A549 (cell line): ENCODE results near the gene TTLL9. TPM values are rescaled to one million over a fixed set of nuclear protein-coding genes. Genes with fewer than 3 reads are reported as not detected.

ENCODE experiments used
- ATAC-seq, 2 experiments: fragments of 200-7000 bp in 1 of 2; fragments of >200 bp in 1 of 2; cut with Nextera tagmentation in 1 of 2; cut with Tn5 transposase in 1 of 2; 3 replicates each; pipeline versions ENCODE4 v1.8.0 to v1.9.1; 2018 to 2020; ENCODE audit warnings: mild to moderate bottlenecking in 1 of 2, moderate library complexity in 1 of 2
- CTCF ChIA-PET: fragments of 300-600 bp; sonication (Branson Sonifier 250); formaldehyde crosslinking; extraction: SDS; loops from one replicate; lab custom pipeline; 2021; ENCODE audit warnings: antibody characterized with exemption, inconsistent platforms; lab: Yijun Ruan, JAX
- POLR2A ChIA-PET: fragments of 350-600 bp; formaldehyde crosslinking; extraction: SDS; loops from one replicate; lab custom pipeline; 2021; ENCODE audit warnings: antibody characterized with exemption, inconsistent platforms; lab: Yijun Ruan, JAX
- DNase-seq, 2 experiments: peaks; one replicate each; pipeline versions ENCODE4 v3.0.0 to v3.0.0-alpha.2; 2011 to 2016; ENCODE audit warnings: low read depth in 1 of 2, low spot score in 1 of 2
- FAIRE-seq: peaks from 2 replicates; lab custom pipeline; 2011; peaks lifted over from hg19 to GRCh38; lab: Jason Lieb, UNC
- H3K27ac ChIP-seq, 2 experiments: fragments of >200 bp; sonication (Bioruptor Twin); formaldehyde crosslinking; 3 replicates each; pipeline ENCODE4 v1.5.1; 2016 to 2017
- H3K4me1 ChIP-seq: fragments of >200 bp; sonication (Bioruptor Twin); formaldehyde crosslinking; 3 replicates; pipeline ENCODE4 v1.6.1; 2016
- H3K4me2 ChIP-seq: fragments of >200 bp; sonication (Bioruptor Twin); formaldehyde crosslinking; 3 replicates; pipeline ENCODE4 v1.6.1; 2016
- H3K4me3 ChIP-seq: fragments of >200 bp; sonication (Bioruptor Twin); formaldehyde crosslinking; 3 replicates; pipeline ENCODE4 v1.5.1; 2016
- H3K9me3 ChIP-seq: fragments of >200 bp; sonication (Bioruptor Twin); formaldehyde crosslinking; 3 replicates; pipeline ENCODE4 v1.6.1; 2016
- ATOH8 ChIP-seq: fragments of 250-450 bp; sonication (Bioruptor Pico); IDR thresholded peaks from 2 replicates; pipeline ENCODE4 v1.5.0; 2020; ENCODE audit warnings: low read depth, mild to moderate bottlenecking, moderate library complexity
- CBX2 ChIP-seq: fragments of 200-600 bp; sonication (generic); IDR thresholded peaks from 2 replicates; pipeline ENCODE4 v1.6.1; 2016; ENCODE audit warnings: low read depth, mild to moderate bottlenecking, borderline replicate concordance
- CBX8 ChIP-seq: fragments of 200-600 bp; sonication (generic); IDR thresholded peaks from 2 replicates; pipeline ENCODE4 v1.6.1; 2016
- CEBPB ChIP-seq, 2 experiments: fragments of >200 bp in 1 of 2; sonication (Bioruptor Twin) in 1 of 2; formaldehyde crosslinking in 1 of 2; IDR thresholded peaks; 2 replicates each; pipeline ENCODE4 v1.6.1; 2012 to 2016
- ELK1 ChIP-seq: fragments of 150-350 bp; IDR thresholded peaks from 2 replicates; pipeline ENCODE4 v1.6.1; 2014; ENCODE audit warnings: low read depth, mild to moderate bottlenecking, low read length
- EP300 ChIP-seq, 2 experiments: fragments of >200 bp; sonication (Bioruptor Twin); formaldehyde crosslinking; IDR thresholded peaks; 2 replicates in 1 of 2; 3 replicates in 1 of 2; pipeline ENCODE4 v1.6.1; 2016 to 2017
- ESRRA ChIP-seq: fragments of 150-350 bp; IDR thresholded peaks from 2 replicates; pipeline ENCODE4 v1.6.1; 2014; ENCODE audit warnings: mild to moderate bottlenecking, low read length, borderline replicate concordance
- FOSB ChIP-seq: fragments of 250-450 bp; sonication (Bioruptor Pico); IDR thresholded peaks from 2 replicates; pipeline ENCODE4 v1.5.0; 2020; ENCODE audit warnings: mild to moderate bottlenecking, moderate library complexity
- FOXS1 ChIP-seq: fragments of 250-450 bp; sonication (Bioruptor Pico); IDR thresholded peaks from 2 replicates; pipeline ENCODE4 v1.5.0; 2020; ENCODE audit warnings: mild to moderate bottlenecking, moderate library complexity
- GATA3 ChIP-seq: IDR thresholded peaks from 2 replicates; pipeline ENCODE4 v1.6.1; 2012; ENCODE audit warnings: borderline replicate concordance
- HEYL ChIP-seq: fragments of 250-450 bp; sonication (Bioruptor Pico); IDR thresholded peaks from 2 replicates; pipeline ENCODE4 v1.8.0; 2021; ENCODE audit warnings: mild to moderate bottlenecking, moderate library complexity
- HMGXB4 ChIP-seq: fragments of 250-450 bp; sonication (Bioruptor Pico); IDR thresholded peaks from 2 replicates; pipeline ENCODE4 v1.5.0; 2021; ENCODE audit warnings: mild to moderate bottlenecking, moderate library complexity, borderline replicate concordance
- HOXA7 ChIP-seq: fragments of 250-450 bp; sonication (Bioruptor Pico); IDR thresholded peaks from 2 replicates; pipeline ENCODE4 v1.5.0; 2020; ENCODE audit warnings: mild to moderate bottlenecking, moderate library complexity
- JUN ChIP-seq, 2 experiments: fragments of >200 bp; sonication (Bioruptor Twin); formaldehyde crosslinking; IDR thresholded peaks; 2 replicates in 1 of 2; 3 replicates in 1 of 2; pipeline ENCODE4 v1.6.1; 2016 to 2017
- JUNB ChIP-seq: fragments of >200 bp; sonication (Bioruptor Twin); formaldehyde crosslinking; IDR thresholded peaks from 2 replicates; pipeline ENCODE4 v1.6.1; 2016
- KDM1A ChIP-seq: fragments of 200-600 bp; sonication (generic); IDR thresholded peaks from 2 replicates; pipeline ENCODE4 v1.6.1; 2016; ENCODE audit warnings: low read depth, mild to moderate bottlenecking
- KDM5A ChIP-seq: fragments of 200-600 bp; sonication (generic); IDR thresholded peaks from 2 replicates; pipeline ENCODE4 v1.6.1; 2016; ENCODE audit warnings: antibody characterized with exemption, mild to moderate bottlenecking
- MAFK ChIP-seq: fragments of 450-650 bp; IDR thresholded peaks from 2 replicates; pipeline ENCODE4 v1.6.1; 2014; ENCODE audit not compliant: partially characterized antibody
- NPAS2 ChIP-seq: fragments of 250-450 bp; sonication (Bioruptor Pico); IDR thresholded peaks from 2 replicates; pipeline ENCODE4 v1.8.0; 2022; ENCODE audit warnings: mild to moderate bottlenecking, moderate library complexity, borderline replicate concordance
- PHF8 ChIP-seq: fragments of 200-600 bp; sonication (generic); IDR thresholded peaks from 2 replicates; pipeline ENCODE4 v1.6.1; 2016; ENCODE audit warnings: low read depth, mild to moderate bottlenecking, antibody characterized with exemption, moderate library complexity, borderline replicate concordance
- RARB ChIP-seq: fragments of 250-450 bp; sonication (Bioruptor Pico); IDR thresholded peaks from 2 replicates; pipeline ENCODE4 v1.8.0; 2021; ENCODE audit warnings: mild to moderate bottlenecking, moderate library complexity
- RFX5 ChIP-seq: fragments of 450-650 bp; IDR thresholded peaks from 2 replicates; pipeline ENCODE4 v1.7.1; 2014; ENCODE audit warnings: antibody characterized with exemption, mild to moderate bottlenecking, moderate library complexity
- SREBF2 ChIP-seq: fragments of 450-650 bp; IDR thresholded peaks from 2 replicates; pipeline ENCODE4 v1.6.1; 2014; ENCODE audit warnings: mild to moderate bottlenecking, moderate library complexity
- TFCP2L1 ChIP-seq: fragments of 250-450 bp; sonication (Bioruptor Pico); IDR thresholded peaks from 2 replicates; pipeline ENCODE4 v1.5.0; 2021; ENCODE audit warnings: mild to moderate bottlenecking
- TP53 ChIP-seq: fragments of 250-450 bp; sonication (Bioruptor Pico); IDR thresholded peaks from 2 replicates; pipeline ENCODE4 v1.5.0; 2021; ENCODE audit warnings: mild to moderate bottlenecking, moderate library complexity
- ZC3H11A ChIP-seq: fragments of 450-650 bp; IDR thresholded peaks from 2 replicates; pipeline ENCODE4 v1.6.1; 2014; ENCODE audit warnings: antibody characterized with exemption, mild to moderate bottlenecking
- ZFP36 ChIP-seq: fragments of 450-650 bp; IDR thresholded peaks from 2 replicates; pipeline ENCODE4 v1.6.1; 2014; ENCODE audit warnings: borderline replicate concordance; ENCODE audit not compliant: partially characterized antibody
- WGBS: methylation state at CpG from one replicate; pipeline ENCODE4 v1.1.6; 2017; ENCODE audit errors: missing lambda C conversion rate; 5-methylcytosine and 5-hydroxymethylcytosine counted together
- polyA plus RNA-seq, 4 experiments: library from polyadenylated mRNA; depleted of rRNA in 3 of 4; stranded (reverse); fragments of >200 nt; fragmentation: RNase III in 1 of 4; extraction: RNeasy Plus Mini Kit Qiagen cat#74134 plus additional on column Dnase treatment in 1 of 4; gene quantifications; 2 replicates in 3 of 4; 3 replicates in 1 of 4; pipeline ENCODE4 v1.2.3, GENCODE V29; 2011 to 2017
- TF ChIP-seq, protein P1 (sequence below): fragments of 450-650 bp; IDR thresholded peaks from 2 replicates; pipeline ENCODE4 v1.6.1; 2014; ENCODE audit warnings: antibody characterized with exemption

The TTLL9 gene
- polyA plus RNA-seq, 2 of the 4 experiments (the other 2 are of a cell fraction) = 0.06 to 0.15 TPM

- Histone ChIP-seq H3K27ac (no peak overlapping the region), H3K4me1 (no peaks in the 10 kb centered on the region), H3K4me2 (no peak overlapping the region), H3K4me3 (no peak overlapping the region), H3K9me3 (no peaks in the 10 kb centered on the region)
- ChIA-PET CTCF (interaction anchor here (1.0 to 2.4 kb wide), 5 partner anchors 10 to 118 kb away, joined by 3 to 5 read pairs (median 5); no protein-coding TSS in a partner anchor), POLR2A (no interaction called here)
- FAIRE-seq = no peak
- TF ChIP-seq JUN (IDR thresholded peaks at IDR 0.05) (no peak), ATOH8 (CRISPR knock-in tag) (no peak), EP300 (IDR thresholded peaks at IDR 0.05) (no peak), PHF8 (no peak), HOXA7 (CRISPR knock-in tag) (no peak), ZC3H11A (no peak), KDM1A (no peak), TP53 (CRISPR knock-in tag) (no peak), FOXS1 (CRISPR knock-in tag) (no peak), ZFP36 (no peak), NPAS2 (CRISPR knock-in tag) (no peak), GATA3 (no peak), HMGXB4 (CRISPR knock-in tag) (no peak), RFX5 (no peak), RARB (CRISPR knock-in tag) (no peak), CBX8 (no peak), KDM5A (no peak)
- TF ChIP-seq, protein P1, sequence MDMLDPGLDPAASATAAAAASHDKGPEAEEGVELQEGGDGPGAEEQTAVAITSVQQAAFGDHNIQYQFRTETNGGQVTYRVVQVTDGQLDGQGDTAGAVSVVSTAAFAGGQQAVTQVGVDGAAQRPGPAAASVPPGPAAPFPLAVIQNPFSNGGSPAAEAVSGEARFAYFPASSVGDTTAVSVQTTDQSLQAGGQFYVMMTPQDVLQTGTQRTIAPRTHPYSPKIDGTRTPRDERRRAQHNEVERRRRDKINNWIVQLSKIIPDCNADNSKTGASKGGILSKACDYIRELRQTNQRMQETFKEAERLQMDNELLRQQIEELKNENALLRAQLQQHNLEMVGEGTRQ = no peak
- no peak for ATAC-seq
- DNase-seq = no peak
- WGBS = 79% methylated on average over 15 of the region's 15 CpGs
These were observed 43.2 kb downstream of the TTLL9 start for GRCh38 chr20:31913431-31914157.

- Histone ChIP-seq H3K4me2 (no peak overlapping the region), H3K27ac (no peak overlapping the region), H3K9me3 (no peaks in the 10 kb centered on the region), H3K4me3 (no peak overlapping the region), H3K4me1 (no peaks in the 10 kb centered on the region)
- TF ChIP-seq TP53 (CRISPR knock-in tag) (no peak), KDM1A (no peak), CBX2 (no peak), SREBF2 (no peak), NPAS2 (CRISPR knock-in tag) (no peak), HEYL (no peak), CEBPB (IDR thresholded peaks at IDR 0.05) (no peak), ESRRA (no peak), KDM5A (no peak), JUNB (no peak), EP300 (IDR thresholded peaks at IDR 0.05) (no peak), ELK1 (no peak), MAFK (no peak), TFCP2L1 (CRISPR knock-in tag) (no peak), FOSB (no peak), ZC3H11A (no peak)
- WGBS = 72% methylated on average over 5 of the region's 5 CpGs
- FAIRE-seq = no peak
- no peak for DNase-seq
- ChIA-PET CTCF (interaction anchor here (1.0 to 2.4 kb wide), 4 partner anchors 10 to 118 kb away, joined by 3 to 5 read pairs (median 5); no protein-coding TSS in a partner anchor), POLR2A (no interaction called here)
- no peak for ATAC-seq
These were observed 43.7 kb downstream of the TTLL9 start for GRCh38 chr20:31914170-31914569.
